HG03565 (cell line): ENCODE data around the gene ATOSB.
A peak's percentile ranks its signal among the peaks of the same experiment; 100 is the strongest.

Source experiments
- ATAC-seq: cut with Tn5 transposase; IDR thresholded peaks from one replicate; pipeline ENCODE4 v1.9.1; 2021; ENCODE audit warnings: mild to moderate bottlenecking, moderate library complexity; ENCODE audit not compliant: unreplicated experiment

ATOSB gene

GRCh38 chr9:35114113-35114839 is 1.4 kb downstream of the ATOSB start:
- ATAC-seq: no peak

- no peak for ATAC-seq
These were observed 3.2 kb downstream of the ATOSB start for GRCh38 chr9:35112257-35113020.

- peak; percentile 80 for ATAC-seq
These were observed 4.4 kb downstream of the ATOSB start for GRCh38 chr9:35111001-35111933.

GRCh38 chr9:35110327-35110761 is 5.3 kb downstream of the ATOSB start:
- no peak for ATAC-seq

- ATAC-seq: no peak
These were observed 6.6 kb downstream of the ATOSB start for GRCh38 chr9:35108946-35109575.

- ATAC-seq: no peak
These were observed 7.2 kb downstream of the ATOSB start for GRCh38 chr9:35108461-35108860.

GRCh38 chr9:35107297-35108290 is 8.1 kb downstream of the ATOSB start:
- ATAC-seq: no peak

- no peak for ATAC-seq
These were observed 9.3 kb downstream of the ATOSB start for GRCh38 chr9:35106343-35106730.

GRCh38 chr9:35105571-35106342 is 9.9 kb downstream of the ATOSB start:
- ATAC-seq: no peak

- no peak for ATAC-seq
These were observed 10.5 kb downstream of the ATOSB start for GRCh38 chr9:35105126-35105525.

- ATAC-seq: no peak
These were observed 11.1 kb downstream of the ATOSB start for GRCh38 chr9:35104586-35104985.

- ATAC-seq: no peak
These were observed 11.9 kb downstream of the ATOSB start for GRCh38 chr9:35103660-35104191.

GRCh38 chr9:35102769-35103659 is 12.6 kb downstream of the ATOSB start, which contains the start of gene STOML2:
STOML2 (minus strand) TSS chr9:35103131; CDS start chr9:35103094, 37 bp downstream.
- ATAC-seq: peak; percentile 87

- no peak for ATAC-seq
These were observed 13.2 kb downstream of the ATOSB start for GRCh38 chr9:35102465-35102768.

GRCh38 chr9:35097573-35097972 is 18.1 kb downstream of the ATOSB start:
- no peak for ATAC-seq

GRCh38 chr9:35096035-35096849 is 19.4 kb downstream of the ATOSB start, which contains the start of gene PIGO:
PIGO (minus strand) TSS chr9:35096591; CDS start chr9:35095565, 1,026 bp downstream.
- ATAC-seq: peak; percentile 82

GRCh38 chr9:35091536-35091935 is 24.1 kb downstream of the ATOSB start:
- no peak for ATAC-seq
